Body of pancreas (tissue), 4 donors: ENCODE data around the gene ADH1B. TPM values are rescaled to one million over a fixed set of nuclear protein-coding genes. Genes with fewer than 3 reads are reported as not detected.

Experiments
- ATAC-seq: fragments of 150-250 bp; one replicate; pipeline ENCODE4 v1.9.1; 2016
- DNase-seq, 4 donors: peaks; one replicate each; pipeline ENCODE4 v3.0.0-alpha.2; 2019
- H3K27ac ChIP-seq, 4 donors: fragments of 200-600 bp; sonication (generic); 1 replicate in 3 of 4; 2 replicates in 1 of 4; pipeline versions ENCODE4 v1.5.1 to v1.6.1; 2016 to 2019; ENCODE audit warnings: mild to moderate bottlenecking in 1 of 4, mixed read lengths in 1 of 4, moderate library complexity in 1 of 4
- H3K27me3 ChIP-seq, 2 donors: fragments of 200-600 bp; sonication (generic); one replicate each; pipeline ENCODE4 v1.6.0; 2016; ENCODE audit warnings: mild to moderate bottlenecking in 1 of 2
- H3K36me3 ChIP-seq, 2 donors: fragments of 200-600 bp; sonication (generic); replicated peaks in 1 of 2; 2 replicates each; pipeline ENCODE4 v1.5.1; 2016; ENCODE audit warnings: low read depth in 2 of 2; ENCODE audit not compliant: insufficient read depth in 1 of 2
- H3K4me1 ChIP-seq: fragments of 200-600 bp; sonication (generic); one replicate; pipeline ENCODE4 v1.6.0; 2016
- H3K4me3 ChIP-seq, 2 donors: fragments of 200-600 bp; sonication (generic); 1 replicate in 1 of 2; 2 replicates in 1 of 2; pipeline ENCODE4 v1.5.1; 2016 to 2019
- H3K9me3 ChIP-seq, 3 donors: fragments of 200-600 bp; sonication (generic); 1 replicate in 2 of 3; 2 replicates in 1 of 3; pipeline ENCODE4 v1.5.1; 2016
- CTCF ChIP-seq, 7 experiments: fragments of 450-650 bp in 4 of 7; fragments of 200-600 bp in 3 of 7; sonication (generic) in 3 of 7; IDR thresholded peaks; one replicate each; pipeline ENCODE4 v1.5.1; 2016 to 2019; ENCODE audit warnings: antibody characterized with exemption in 7 of 7
- POLR2A ChIP-seq, 3 donors: fragments of 450-650 bp; IDR thresholded peaks; one replicate each; pipeline ENCODE4 v1.6.1; 2016; ENCODE audit warnings: antibody characterized with exemption in 3 of 3, mild to moderate bottlenecking in 2 of 3
- WGBS, 2 donors: methylation state at CpG; one replicate each; pipeline ENCODE4 v1.1.5; 2017; 5-methylcytosine and 5-hydroxymethylcytosine counted together
- intact Hi-C: fragments of 100-400 bp; cut with DNase I; formaldehyde crosslinking; loops from one replicate; pipeline ENCODE4 v1.15.1; 2023
- total RNA-seq, 2 donors: library from RNA; depleted of rRNA; stranded (reverse); fragments of >200 nt; gene quantifications; one replicate each; pipeline ENCODE4 v1.1.0, GENCODE V29; 2016

ADH1B gene
- total RNA-seq, 2 donors from 2014 or later: 134 to 306 TPM

DNA sequence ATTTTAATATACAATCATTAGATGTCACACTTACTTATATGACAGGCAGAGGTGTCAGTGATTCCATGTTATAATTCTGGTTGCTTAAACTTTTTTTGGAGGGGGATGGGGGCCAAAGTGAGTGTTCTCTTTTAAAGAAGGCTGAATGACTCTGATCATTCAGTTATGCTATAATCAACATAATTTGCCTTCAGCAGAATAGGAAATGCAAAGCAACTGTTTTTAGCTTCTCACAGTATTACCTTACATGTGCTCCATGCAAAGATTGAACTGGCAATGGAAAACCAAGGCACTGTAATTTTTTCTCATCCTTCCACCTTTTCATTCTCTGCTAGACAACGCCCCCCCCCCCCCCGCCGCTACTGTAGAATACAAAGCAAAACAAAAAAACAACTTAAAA lies 18.0 kb upstream of the ADH1B start:
- no peak overlapping the region for H3K4me3 ChIP-seq
- DNase-seq (no peak), ATAC-seq (no peak)
- TF ChIP-seq CTCF (IDR thresholded peaks at IDR 0.05): no peak
- no peak for TF ChIP-seq POLR2A (IDR thresholded peaks at IDR 0.05)
- no peaks in the 10 kb centered on the region for H3K36me3 ChIP-seq
- no peak overlapping the region for H3K27ac ChIP-seq
- WGBS, 2 donors: 86 to 90% methylated on average over 3 of the region's 3 CpGs
- intact Hi-C loops: no loop called here
- no peaks in the 10 kb centered on the region for H3K27me3 ChIP-seq
- no peaks in the 10 kb centered on the region for H3K4me1 ChIP-seq
- no peaks in the 10 kb centered on the region for H3K9me3 ChIP-seq

- H3K36me3 ChIP-seq: no peaks in the 10 kb centered on the region
- H3K4me3 ChIP-seq: no peak overlapping the region
- no peak for TF ChIP-seq CTCF (IDR thresholded peaks at IDR 0.05)
- no peak for TF ChIP-seq POLR2A (IDR thresholded peaks at IDR 0.05)
- no peak for DNase-seq
- H3K9me3 ChIP-seq: no peaks in the 10 kb centered on the region
- H3K27me3 ChIP-seq: no peaks in the 10 kb centered on the region
- no peaks in the 10 kb centered on the region for H3K4me1 ChIP-seq
- 63 to 68% methylated on average over 4 of the region's 4 CpGs for WGBS, 2 donors
- no peak overlapping the region for H3K27ac ChIP-seq
- no peak for ATAC-seq
- intact Hi-C loops: no loop called here
Observed at GRCh38 chr4:99336553-99336952, 15.4 kb upstream of the ADH1B start.

DNA sequence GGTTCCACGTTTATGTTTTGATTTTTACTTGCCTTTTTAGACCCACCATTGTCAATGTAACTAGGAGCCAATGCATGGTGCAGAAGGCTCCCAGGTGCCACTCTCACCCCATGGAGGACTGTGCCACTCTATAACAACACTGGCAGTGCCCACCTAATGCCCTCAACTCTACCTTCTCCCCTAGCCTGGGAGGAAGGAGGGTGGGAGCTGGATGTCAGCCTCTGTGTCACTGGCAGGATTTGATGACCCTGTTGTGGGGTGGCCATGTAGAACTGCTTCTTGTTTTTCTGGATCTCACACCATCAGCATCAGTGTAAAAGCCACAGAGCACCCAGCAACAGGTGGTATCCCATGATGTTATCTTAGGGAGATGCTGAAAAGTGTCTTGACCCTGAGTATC lies 13.7 kb upstream of the ADH1B start:
- intact Hi-C loops: no loop called here
- Histone ChIP-seq H3K36me3 (no peaks in the 10 kb centered on the region), H3K27me3 (no peaks in the 10 kb centered on the region), H3K9me3 (no peaks in the 10 kb centered on the region), H3K27ac (no peak overlapping the region), H3K4me3 (no peak overlapping the region), H3K4me1 (no peaks in the 10 kb centered on the region)
- ATAC-seq (no peak), DNase-seq (no peak)
- TF ChIP-seq POLR2A (IDR thresholded peaks at IDR 0.05) (no peak), CTCF (IDR thresholded peaks at IDR 0.05) (no peak)
- 57 to 71% methylated on average over 1 of the region's 1 CpG for WGBS, 2 donors

GRCh38 chr4:99330648-99331047 lies 9.4 kb upstream of the ADH1B start:
- WGBS, 2 donors: 71 to 93% methylated on average over 3 of the region's 3 CpGs
- no peak overlapping the region for H3K4me3 ChIP-seq
- intact Hi-C loops: no loop called here
- no peak overlapping the region for H3K27ac ChIP-seq
- H3K36me3 ChIP-seq: no peaks in the 10 kb centered on the region
- H3K9me3 ChIP-seq: peaks cover 0 to 7% (median 0%) of the 10 kb centered on the region in 3 donors
- no peak for ATAC-seq
- no peak for TF ChIP-seq POLR2A (IDR thresholded peaks at IDR 0.05)
- TF ChIP-seq CTCF (IDR thresholded peaks at IDR 0.05): no peak
- H3K27me3 ChIP-seq: no peaks in the 10 kb centered on the region
- DNase-seq: no peak
- peaks cover under 1% of the 10 kb centered on the region for H3K4me1 ChIP-seq

DNA sequence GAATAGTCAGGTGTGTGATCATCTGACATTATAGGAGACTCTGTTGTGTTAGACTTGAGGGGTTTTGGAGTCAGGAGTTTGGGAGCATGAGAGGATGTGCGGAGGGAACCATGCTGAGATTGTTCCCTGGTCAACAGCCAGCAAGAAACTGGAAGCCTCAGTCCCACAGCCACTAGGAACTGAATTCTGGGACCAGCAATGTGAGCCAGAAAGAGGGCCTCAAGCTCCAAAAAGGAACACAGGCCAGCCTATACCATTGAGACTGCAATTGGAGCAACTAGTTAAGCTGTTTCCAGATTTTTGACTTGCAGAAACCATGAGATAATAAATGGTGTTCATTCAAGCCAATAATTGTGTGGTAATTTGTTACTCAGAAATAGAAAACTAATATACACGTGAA lies 8.7 kb upstream of the ADH1B start:
- H3K4me1 ChIP-seq: peaks cover 8% of the 10 kb centered on the region
- 69 to 73% methylated on average over 2 of the region's 2 CpGs for WGBS, 2 donors
- H3K4me3 ChIP-seq: no peak overlapping the region
- TF ChIP-seq CTCF (IDR thresholded peaks at IDR 0.05): no peak
- no peak for TF ChIP-seq POLR2A (IDR thresholded peaks at IDR 0.05)
- no peaks in the 10 kb centered on the region for H3K27me3 ChIP-seq
- intact Hi-C loops: no loop called here
- peaks cover 0 to 7% (median 0%) of the 10 kb centered on the region in 3 donors for H3K9me3 ChIP-seq
- no peak overlapping the region for H3K27ac ChIP-seq
- no peak for ATAC-seq
- H3K36me3 ChIP-seq: no peaks in the 10 kb centered on the region
- no peak for DNase-seq
